GM23338 (cell line): ENCODE results near the gene CHSY1. TPM values are rescaled to one million over a fixed set of nuclear protein-coding genes. Genes with fewer than 3 reads are reported as not detected.

ENCODE experiments used
- ATAC-seq: fragments of 200-7000 bp; cut with Tn5 transposase; 3 replicates; pipeline ENCODE4 v1.9.1; 2020
- DNase-seq: peaks from one replicate; pipeline ENCODE4 v3.0.0-alpha.2; 2015; ENCODE audit warnings: low spot score
- H2AFZ ChIP-seq: fragments of 200-600 bp; sonication (generic); 2 replicates; pipeline ENCODE4 v1.8.0; 2016; ENCODE audit warnings: antibody characterized with exemption, mild to moderate bottlenecking, moderate library complexity
- H3F3A ChIP-seq: fragments of 200-600 bp; sonication (generic); replicated peaks from 2 replicates; pipeline ENCODE4 v1.8.0; 2017; ENCODE audit warnings: antibody characterized with exemption, mixed run types, low read depth
- H3K27ac ChIP-seq: fragments of 200-600 bp; sonication (generic); 2 replicates; pipeline ENCODE4 v1.6.1; 2016; ENCODE audit warnings: low read depth
- H3K27me3 ChIP-seq: fragments of 200-600 bp; sonication (generic); 2 replicates; pipeline ENCODE4 v1.8.0; 2016; ENCODE audit warnings: mild to moderate bottlenecking, mixed run types, moderate library complexity; ENCODE audit not compliant: insufficient read depth
- H3K36me3 ChIP-seq: fragments of 200-600 bp; sonication (generic); 2 replicates; pipeline ENCODE4 v1.8.0; 2016; ENCODE audit warnings: mild to moderate bottlenecking; ENCODE audit not compliant: insufficient read depth
- H3K4me1 ChIP-seq: fragments of 200-600 bp; sonication (generic); 2 replicates; pipeline ENCODE4 v1.8.0; 2016; ENCODE audit warnings: mild to moderate bottlenecking, moderate library complexity; ENCODE audit not compliant: insufficient read depth
- H3K4me2 ChIP-seq: fragments of 200-600 bp; sonication (generic); 2 replicates; pipeline ENCODE4 v1.7.1; 2017; ENCODE audit warnings: mixed run types
- H3K4me3 ChIP-seq: fragments of 200-600 bp; sonication (generic); 2 replicates; pipeline ENCODE4 v1.6.1; 2016; ENCODE audit warnings: mixed run types
- H3K79me2 ChIP-seq: fragments of 200-600 bp; sonication (generic); replicated peaks from 2 replicates; pipeline ENCODE4 v1.8.0; 2017; ENCODE audit warnings: mild to moderate bottlenecking; ENCODE audit not compliant: insufficient read depth
- H3K9me2 ChIP-seq: fragments of 200-600 bp; sonication (generic); 2 replicates; pipeline ENCODE4 v1.8.0; 2017; ENCODE audit not compliant: insufficient read depth
- H4K20me1 ChIP-seq: fragments of 200-600 bp; sonication (generic); replicated peaks from 2 replicates; pipeline ENCODE4 v1.8.0; 2017; ENCODE audit warnings: mild to moderate bottlenecking; ENCODE audit not compliant: insufficient read depth
- H3K27ac Mint-ChIP-seq: 2 replicates; pipeline ENCODE4 v1.8.0; 2020; ENCODE audit warnings: inconsistent platforms, mild to moderate bottlenecking, moderate library complexity, mixed read lengths
- H3K27me3 Mint-ChIP-seq: 3 replicates; pipeline ENCODE4 v1.8.0; 2022; ENCODE audit warnings: low read depth, mild to moderate bottlenecking, moderate library complexity, mixed read lengths, inconsistent platforms; ENCODE audit not compliant: insufficient read depth, poor library complexity
- H3K36me3 Mint-ChIP-seq: 3 replicates; pipeline ENCODE4 v1.8.0; 2021; ENCODE audit warnings: low read depth, mild to moderate bottlenecking, inconsistent platforms, moderate library complexity, mixed read lengths
- H3K4me1 Mint-ChIP-seq: 3 replicates; pipeline ENCODE4 v1.8.0; 2020; ENCODE audit warnings: mild to moderate bottlenecking, inconsistent platforms, mixed read lengths
- H3K4me3 Mint-ChIP-seq: 3 replicates; pipeline ENCODE4 v1.8.0; 2021; ENCODE audit warnings: moderate library complexity, mild to moderate bottlenecking, inconsistent platforms, mixed read lengths
- H3K9me3 Mint-ChIP-seq: 3 replicates; pipeline ENCODE4 v1.8.0; 2020; ENCODE audit warnings: moderate library complexity, mild to moderate bottlenecking, inconsistent platforms, mixed read lengths
- EZH2 ChIP-seq: fragments of 200-600 bp; sonication (generic); IDR thresholded peaks from one replicate; pipeline ENCODE4 v1.8.0; 2017; ENCODE audit warnings: antibody characterized with exemption, mild to moderate bottlenecking, low read depth; ENCODE audit not compliant: unreplicated experiment
- EZH2phosphoT487 ChIP-seq: fragments of 200-600 bp; sonication (generic); IDR thresholded peaks from one replicate; pipeline ENCODE4 v1.8.1; 2018; ENCODE audit warnings: antibody characterized with exemption; ENCODE audit not compliant: unreplicated experiment
- JUNB ChIP-seq: IDR thresholded peaks from one replicate; pipeline ENCODE4 v1.6.1; 2016; ENCODE audit warnings: antibody characterized with exemption; ENCODE audit not compliant: unreplicated experiment
- NANOG ChIP-seq: IDR thresholded peaks from 2 replicates; pipeline ENCODE4 v1.6.1; 2016; ENCODE audit warnings: antibody characterized with exemption, borderline replicate concordance
- polyA plus RNA-seq: library from polyadenylated mRNA; unstranded; fragments of >200 nt; fragmentation: Nextera tagmentation; extraction: Ambion mirVana; gene quantifications from 2 replicates; pipeline ENCODE4 v1.2.1, GENCODE V29; 2016
- total RNA-seq: library from RNA; depleted of rRNA; stranded (reverse); fragments of >200 nt; shearing (Covaris generic); gene quantifications from 2 replicates; pipeline ENCODE4 v1.2.3, GENCODE V29; 2014
- TF ChIP-seq, protein P1 (sequence below): fragments of 250-450 bp; sonication (Bioruptor Pico); IDR thresholded peaks from 2 replicates; pipeline ENCODE4 v1.5.0; 2020; ENCODE audit warnings: mild to moderate bottlenecking, moderate library complexity
- TF ChIP-seq, protein P2 (sequence below): IDR thresholded peaks from one replicate; pipeline ENCODE4 v1.6.1; 2018; ENCODE audit warnings: antibody characterized with exemption; ENCODE audit not compliant: unreplicated experiment

Gene CHSY1
- total and polyA plus RNA-seq, 2 experiments from 2014 or later, result 9.8 to 47.7 TPM

DNA sequence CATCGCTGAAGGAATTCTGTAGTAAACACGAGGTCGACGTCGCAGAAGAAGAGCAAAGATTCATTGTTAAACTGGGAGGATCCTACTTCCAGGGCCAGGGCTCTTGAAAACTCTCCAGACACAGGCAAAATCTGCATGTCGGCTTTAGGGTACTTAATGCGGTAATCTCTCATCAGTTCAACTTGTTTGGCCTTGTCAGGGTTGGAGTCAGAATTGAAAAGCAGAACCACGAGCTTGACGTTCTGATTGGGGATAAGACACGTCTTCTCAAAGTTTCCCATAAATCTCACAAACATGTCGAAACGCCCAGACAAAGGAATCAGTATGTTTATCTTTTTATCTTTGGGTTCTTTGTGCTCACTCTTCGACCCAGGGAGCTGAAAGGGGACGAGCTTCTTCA, 74.0 kb downstream of the CHSY1 start (continued):
- TF ChIP-seq, protein P1, sequence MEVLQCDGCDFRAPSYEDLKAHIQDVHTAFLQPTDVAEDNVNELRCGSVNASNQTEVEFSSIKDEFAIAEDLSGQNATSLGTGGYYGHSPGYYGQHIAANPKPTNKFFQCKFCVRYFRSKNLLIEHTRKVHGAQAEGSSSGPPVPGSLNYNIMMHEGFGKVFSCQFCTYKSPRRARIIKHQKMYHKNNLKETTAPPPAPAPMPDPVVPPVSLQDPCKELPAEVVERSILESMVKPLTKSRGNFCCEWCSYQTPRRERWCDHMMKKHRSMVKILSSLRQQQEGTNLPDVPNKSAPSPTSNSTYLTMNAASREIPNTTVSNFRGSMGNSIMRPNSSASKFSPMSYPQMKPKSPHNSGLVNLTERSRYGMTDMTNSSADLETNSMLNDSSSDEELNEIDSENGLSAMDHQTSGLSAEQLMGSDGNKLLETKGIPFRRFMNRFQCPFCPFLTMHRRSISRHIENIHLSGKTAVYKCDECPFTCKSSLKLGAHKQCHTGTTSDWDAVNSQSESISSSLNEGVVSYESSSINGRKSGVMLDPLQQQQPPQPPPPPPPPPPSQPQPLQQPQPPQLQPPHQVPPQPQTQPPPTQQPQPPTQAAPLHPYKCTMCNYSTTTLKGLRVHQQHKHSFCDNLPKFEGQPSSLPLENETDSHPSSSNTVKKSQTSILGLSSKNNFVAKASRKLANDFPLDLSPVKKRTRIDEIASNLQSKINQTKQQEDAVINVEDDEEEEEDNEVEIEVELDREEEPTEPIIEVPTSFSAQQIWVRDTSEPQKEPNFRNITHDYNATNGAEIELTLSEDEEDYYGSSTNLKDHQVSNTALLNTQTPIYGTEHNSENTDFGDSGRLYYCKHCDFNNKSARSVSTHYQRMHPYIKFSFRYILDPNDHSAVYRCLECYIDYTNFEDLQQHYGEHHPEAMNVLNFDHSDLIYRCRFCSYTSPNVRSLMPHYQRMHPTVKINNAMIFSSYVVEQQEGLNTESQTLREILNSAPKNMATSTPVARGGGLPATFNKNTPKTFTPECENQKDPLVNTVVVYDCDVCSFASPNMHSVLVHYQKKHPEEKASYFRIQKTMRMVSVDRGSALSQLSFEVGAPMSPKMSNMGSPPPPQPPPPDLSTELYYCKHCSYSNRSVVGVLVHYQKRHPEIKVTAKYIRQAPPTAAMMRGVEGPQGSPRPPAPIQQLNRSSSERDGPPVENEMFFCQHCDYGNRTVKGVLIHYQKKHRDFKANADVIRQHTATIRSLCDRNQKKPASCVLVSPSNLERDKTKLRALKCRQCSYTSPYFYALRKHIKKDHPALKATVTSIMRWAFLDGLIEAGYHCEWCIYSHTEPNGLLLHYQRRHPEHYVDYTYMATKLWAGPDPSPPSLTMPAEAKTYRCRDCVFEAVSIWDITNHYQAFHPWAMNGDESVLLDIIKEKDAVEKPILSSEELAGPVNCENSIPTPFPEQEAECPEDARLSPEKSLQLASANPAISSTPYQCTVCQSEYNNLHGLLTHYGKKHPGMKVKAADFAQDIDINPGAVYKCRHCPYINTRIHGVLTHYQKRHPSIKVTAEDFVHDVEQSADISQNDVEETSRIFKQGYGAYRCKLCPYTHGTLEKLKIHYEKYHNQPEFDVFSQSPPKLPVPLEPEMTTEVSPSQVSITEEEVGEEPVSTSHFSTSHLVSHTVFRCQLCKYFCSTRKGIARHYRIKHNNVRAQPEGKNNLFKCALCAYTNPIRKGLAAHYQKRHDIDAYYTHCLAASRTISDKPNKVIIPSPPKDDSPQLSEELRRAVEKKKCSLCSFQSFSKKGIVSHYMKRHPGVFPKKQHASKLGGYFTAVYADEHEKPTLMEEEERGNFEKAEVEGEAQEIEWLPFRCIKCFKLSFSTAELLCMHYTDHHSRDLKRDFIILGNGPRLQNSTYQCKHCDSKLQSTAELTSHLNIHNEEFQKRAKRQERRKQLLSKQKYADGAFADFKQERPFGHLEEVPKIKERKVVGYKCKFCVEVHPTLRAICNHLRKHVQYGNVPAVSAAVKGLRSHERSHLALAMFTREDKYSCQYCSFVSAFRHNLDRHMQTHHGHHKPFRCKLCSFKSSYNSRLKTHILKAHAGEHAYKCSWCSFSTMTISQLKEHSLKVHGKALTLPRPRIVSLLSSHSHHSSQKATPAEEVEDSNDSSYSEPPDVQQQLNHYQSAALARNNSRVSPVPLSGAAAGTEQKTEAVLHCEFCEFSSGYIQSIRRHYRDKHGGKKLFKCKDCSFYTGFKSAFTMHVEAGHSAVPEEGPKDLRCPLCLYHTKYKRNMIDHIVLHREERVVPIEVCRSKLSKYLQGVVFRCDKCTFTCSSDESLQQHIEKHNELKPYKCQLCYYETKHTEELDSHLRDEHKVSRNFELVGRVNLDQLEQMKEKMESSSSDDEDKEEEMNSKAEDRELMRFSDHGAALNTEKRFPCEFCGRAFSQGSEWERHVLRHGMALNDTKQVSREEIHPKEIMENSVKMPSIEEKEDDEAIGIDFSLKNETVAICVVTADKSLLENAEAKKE (CRISPR knock-in tag), result no peak
- TF ChIP-seq EZH2phosphoT487, result no peak

DNA sequence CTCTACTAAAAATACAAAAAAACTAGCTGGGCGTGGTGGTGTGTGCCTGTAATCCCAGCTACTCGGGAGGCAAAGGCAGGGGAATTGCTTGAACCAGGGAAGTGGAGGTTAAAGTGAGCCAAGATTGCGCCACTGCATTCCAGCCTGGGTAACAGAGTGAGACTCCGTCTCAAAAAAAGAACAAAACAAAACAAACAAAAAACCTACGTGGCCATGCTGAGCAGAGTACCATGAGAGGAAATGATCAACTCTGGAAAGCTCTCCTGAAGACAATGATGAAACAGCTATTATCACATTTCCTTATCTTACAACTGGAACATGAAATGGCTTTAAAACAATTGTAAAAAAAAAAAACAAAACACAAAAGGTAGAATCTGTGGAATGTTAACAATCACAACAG, 75.2 kb downstream of the CHSY1 start:
- H2AFZ ChIP-seq, result no peak overlapping the region
- no peak overlapping the region for H3K4me3 ChIP-seq
- H3K4me3 Mint-ChIP-seq, result no peak overlapping the region
- H3K36me3 ChIP-seq, result no peaks in the 10 kb centered on the region
- peaks cover 48% of the 10 kb centered on the region for H3K36me3 Mint-ChIP-seq
- H3K9me2 ChIP-seq, result no peaks in the 10 kb centered on the region
- H3K4me1 ChIP-seq, result peaks cover 17% of the 10 kb centered on the region; the same call in 1 of the 2 replicates
- peak overlapping the region; percentile 73; the same call in 1 of the 2 replicates for H3K27ac Mint-ChIP-seq
- H3K4me1 Mint-ChIP-seq, result peaks cover 49% of the 10 kb centered on the region
- no peak overlapping the region for H3K4me2 ChIP-seq
- H3K79me2 ChIP-seq, result peaks cover 30% of the 10 kb centered on the region
- no peak for DNase-seq
- peaks cover 11% of the 10 kb centered on the region for H3F3A ChIP-seq
- H4K20me1 ChIP-seq, result peaks cover 8% of the 10 kb centered on the region; the same call in 1 of the 2 replicates
- no peaks in the 10 kb centered on the region; the same call in 2 of the 3 replicates for H3K9me3 Mint-ChIP-seq
- no peak for ATAC-seq
- H3K27me3 Mint-ChIP-seq, result peaks cover 14% of the 10 kb centered on the region
- H3K27ac ChIP-seq, result peak overlapping the region; percentile 50
- H3K27me3 ChIP-seq, result no peaks in the 10 kb centered on the region
- TF ChIP-seq, protein P2, sequence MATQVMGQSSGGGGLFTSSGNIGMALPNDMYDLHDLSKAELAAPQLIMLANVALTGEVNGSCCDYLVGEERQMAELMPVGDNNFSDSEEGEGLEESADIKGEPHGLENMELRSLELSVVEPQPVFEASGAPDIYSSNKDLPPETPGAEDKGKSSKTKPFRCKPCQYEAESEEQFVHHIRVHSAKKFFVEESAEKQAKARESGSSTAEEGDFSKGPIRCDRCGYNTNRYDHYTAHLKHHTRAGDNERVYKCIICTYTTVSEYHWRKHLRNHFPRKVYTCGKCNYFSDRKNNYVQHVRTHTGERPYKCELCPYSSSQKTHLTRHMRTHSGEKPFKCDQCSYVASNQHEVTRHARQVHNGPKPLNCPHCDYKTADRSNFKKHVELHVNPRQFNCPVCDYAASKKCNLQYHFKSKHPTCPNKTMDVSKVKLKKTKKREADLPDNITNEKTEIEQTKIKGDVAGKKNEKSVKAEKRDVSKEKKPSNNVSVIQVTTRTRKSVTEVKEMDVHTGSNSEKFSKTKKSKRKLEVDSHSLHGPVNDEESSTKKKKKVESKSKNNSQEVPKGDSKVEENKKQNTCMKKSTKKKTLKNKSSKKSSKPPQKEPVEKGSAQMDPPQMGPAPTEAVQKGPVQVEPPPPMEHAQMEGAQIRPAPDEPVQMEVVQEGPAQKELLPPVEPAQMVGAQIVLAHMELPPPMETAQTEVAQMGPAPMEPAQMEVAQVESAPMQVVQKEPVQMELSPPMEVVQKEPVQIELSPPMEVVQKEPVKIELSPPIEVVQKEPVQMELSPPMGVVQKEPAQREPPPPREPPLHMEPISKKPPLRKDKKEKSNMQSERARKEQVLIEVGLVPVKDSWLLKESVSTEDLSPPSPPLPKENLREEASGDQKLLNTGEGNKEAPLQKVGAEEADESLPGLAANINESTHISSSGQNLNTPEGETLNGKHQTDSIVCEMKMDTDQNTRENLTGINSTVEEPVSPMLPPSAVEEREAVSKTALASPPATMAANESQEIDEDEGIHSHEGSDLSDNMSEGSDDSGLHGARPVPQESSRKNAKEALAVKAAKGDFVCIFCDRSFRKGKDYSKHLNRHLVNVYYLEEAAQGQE, result no peak
- TF ChIP-seq EZH2 (no peak), JUNB (no peak), NANOG (no peak)
- TF ChIP-seq, protein P1 (CRISPR knock-in tag), result no peak
